ENCODE results near the gene BTBD7.

DNA sequence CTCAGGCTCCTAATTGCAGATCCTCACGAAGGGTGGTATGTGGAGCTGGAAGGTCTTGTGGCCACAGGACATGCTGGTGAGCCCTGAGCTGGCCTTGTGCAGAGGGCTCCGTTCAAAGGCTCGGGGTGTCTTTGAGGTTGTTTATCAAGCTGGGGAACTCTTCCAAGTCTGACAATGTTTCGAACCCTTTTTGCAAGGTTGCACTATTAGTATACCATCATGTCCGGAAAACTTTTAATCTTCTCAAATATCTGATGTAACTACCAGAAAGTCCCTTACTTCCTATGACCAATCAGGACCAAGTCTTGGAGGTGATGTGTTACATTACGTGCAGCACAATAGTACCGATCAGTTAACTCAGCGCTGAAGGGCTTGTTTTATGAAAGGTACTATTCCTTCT is 104.3 kb downstream of the BTBD7 start:
- TF ChIP-seq, protein P1, sequence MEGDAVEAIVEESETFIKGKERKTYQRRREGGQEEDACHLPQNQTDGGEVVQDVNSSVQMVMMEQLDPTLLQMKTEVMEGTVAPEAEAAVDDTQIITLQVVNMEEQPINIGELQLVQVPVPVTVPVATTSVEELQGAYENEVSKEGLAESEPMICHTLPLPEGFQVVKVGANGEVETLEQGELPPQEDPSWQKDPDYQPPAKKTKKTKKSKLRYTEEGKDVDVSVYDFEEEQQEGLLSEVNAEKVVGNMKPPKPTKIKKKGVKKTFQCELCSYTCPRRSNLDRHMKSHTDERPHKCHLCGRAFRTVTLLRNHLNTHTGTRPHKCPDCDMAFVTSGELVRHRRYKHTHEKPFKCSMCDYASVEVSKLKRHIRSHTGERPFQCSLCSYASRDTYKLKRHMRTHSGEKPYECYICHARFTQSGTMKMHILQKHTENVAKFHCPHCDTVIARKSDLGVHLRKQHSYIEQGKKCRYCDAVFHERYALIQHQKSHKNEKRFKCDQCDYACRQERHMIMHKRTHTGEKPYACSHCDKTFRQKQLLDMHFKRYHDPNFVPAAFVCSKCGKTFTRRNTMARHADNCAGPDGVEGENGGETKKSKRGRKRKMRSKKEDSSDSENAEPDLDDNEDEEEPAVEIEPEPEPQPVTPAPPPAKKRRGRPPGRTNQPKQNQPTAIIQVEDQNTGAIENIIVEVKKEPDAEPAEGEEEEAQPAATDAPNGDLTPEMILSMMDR (IDR thresholded peaks at IDR 0.05; ENCODE audit: insufficient read depth, low read length, poor library complexity, severe bottlenecking), result no peak
- TF ChIP-seq EZH2phosphoT487 (conservative IDR thresholded peaks at IDR 0.05; ENCODE audit: low read length), result no peak

All from SU-DHL-6 (cell line).